Type B pancreatic cell (in vitro differentiated cells): ENCODE data around the gene MSH3. TPM values are rescaled to one million over a fixed set of nuclear protein-coding genes. Genes with fewer than 3 reads are reported as not detected.

Experiments used
- DNase-seq: peaks from one replicate; pipeline ENCODE4 v3.0.0; 2021; ENCODE audit warnings: mixed read lengths; ENCODE audit not compliant: unreplicated experiment; ENCODE audit errors: extremely low spot score
- H3K27ac Mint-ChIP-seq: 2 replicates; pipeline ENCODE4 v1.8.0; 2021; ENCODE audit warnings: mild to moderate bottlenecking, mixed read lengths
- H3K27me3 Mint-ChIP-seq: 2 replicates; pipeline ENCODE4 v1.8.0; 2021; ENCODE audit warnings: mixed read lengths
- H3K36me3 Mint-ChIP-seq: 2 replicates; pipeline ENCODE4 v1.8.0; 2021; ENCODE audit warnings: mixed read lengths
- H3K4me1 Mint-ChIP-seq: one replicate; pipeline ENCODE4 v1.8.0; 2021; ENCODE audit warnings: mixed read lengths; ENCODE audit not compliant: unreplicated experiment
- H3K4me3 Mint-ChIP-seq: 2 replicates; pipeline ENCODE4 v1.8.0; 2021; ENCODE audit warnings: mild to moderate bottlenecking, mixed read lengths
- H3K9me3 Mint-ChIP-seq: 2 replicates; pipeline ENCODE4 v1.8.0; 2021; ENCODE audit warnings: mixed read lengths
- CTCF ChIP-seq: fragments of 200-600 bp; sonication (generic); conservative IDR thresholded peaks from 2 replicates; pipeline ENCODE4 v1.5.0; 2021; ENCODE audit warnings: antibody characterized with exemption, mild to moderate bottlenecking
- total RNA-seq: library from RNA; stranded (reverse); gene quantifications from 2 replicates; pipeline ENCODE4 v1.2.1, GENCODE V29; 2021; ENCODE audit warnings: low replicate concordance

The MSH3 gene
- total RNA-seq, 1 donor from 2014 or later: 13.9 TPM

- no peak for TF ChIP-seq CTCF
- Mint-ChIP-seq H3K4me1 (peaks cover 14% of the 10 kb centered on the region), H3K9me3 (no peaks in the 10 kb centered on the region), H3K4me3 (no peak overlapping the region), H3K27me3 (no peaks in the 10 kb centered on the region), H3K36me3 (peaks cover 11% of the 10 kb centered on the region), H3K27ac (no peak overlapping the region)
- no peak for DNase-seq
Measured at GRCh38 chr5:80754900-80755299, 100.4 kb downstream of the MSH3 start.

- H3K27ac Mint-ChIP-seq: no peak overlapping the region
- no peak for TF ChIP-seq CTCF
- H3K27me3 Mint-ChIP-seq: no peaks in the 10 kb centered on the region
- H3K4me1 Mint-ChIP-seq: peaks cover 14% of the 10 kb centered on the region
- no peak for DNase-seq
- H3K36me3 Mint-ChIP-seq: peaks cover 11% of the 10 kb centered on the region
- no peak overlapping the region for H3K4me3 Mint-ChIP-seq
- no peaks in the 10 kb centered on the region for H3K9me3 Mint-ChIP-seq
Measured at GRCh38 chr5:80755626-80756025, 101.2 kb downstream of the MSH3 start.

GRCh38 chr5:80756292-80756691 lies 101.8 kb downstream of the MSH3 start:
- Mint-ChIP-seq H3K27ac (no peak overlapping the region), H3K36me3 (peaks cover 18% of the 10 kb centered on the region)

GRCh38 chr5:80757290-80757689 lies 102.8 kb downstream of the MSH3 start:
- Mint-ChIP-seq H3K4me1 (peaks cover 14% of the 10 kb centered on the region), H3K27me3 (no peaks in the 10 kb centered on the region), H3K27ac (no peak overlapping the region), H3K4me3 (no peak overlapping the region), H3K36me3 (peaks cover 19% of the 10 kb centered on the region), H3K9me3 (no peaks in the 10 kb centered on the region)
- no peak for DNase-seq
- TF ChIP-seq CTCF: no peak

More at GRCh38 chr5:80756292-80756691, 101.8 kb downstream of the MSH3 start:
- H3K4me1 Mint-ChIP-seq: peaks cover 14% of the 10 kb centered on the region
- H3K27me3 Mint-ChIP-seq: no peaks in the 10 kb centered on the region
- no peak for TF ChIP-seq CTCF
- DNase-seq: no peak
- H3K4me3 Mint-ChIP-seq: no peak overlapping the region
- no peaks in the 10 kb centered on the region for H3K9me3 Mint-ChIP-seq

- H3K9me3 Mint-ChIP-seq: no peaks in the 10 kb centered on the region
- no peaks in the 10 kb centered on the region for H3K27me3 Mint-ChIP-seq
- TF ChIP-seq CTCF: no peak
- H3K4me1 Mint-ChIP-seq: peaks cover 8% of the 10 kb centered on the region
- H3K4me3 Mint-ChIP-seq: no peak overlapping the region
- no peak for DNase-seq
- peaks cover 23% of the 10 kb centered on the region for H3K36me3 Mint-ChIP-seq
- no peak overlapping the region for H3K27ac Mint-ChIP-seq
Measured at GRCh38 chr5:80759866-80760577, 105.6 kb downstream of the MSH3 start.

GRCh38 chr5:80760680-80761079 lies 106.2 kb downstream of the MSH3 start:
- peaks cover 1% of the 10 kb centered on the region for H3K4me1 Mint-ChIP-seq
- no peaks in the 10 kb centered on the region for H3K27me3 Mint-ChIP-seq
- no peaks in the 10 kb centered on the region for H3K9me3 Mint-ChIP-seq
- no peak overlapping the region for H3K4me3 Mint-ChIP-seq
- no peak overlapping the region for H3K27ac Mint-ChIP-seq
- TF ChIP-seq CTCF: no peak
- DNase-seq: no peak
- peaks cover 23% of the 10 kb centered on the region for H3K36me3 Mint-ChIP-seq
